Central memory CD8-positive, alpha-beta T cell (primary cell): ENCODE measurements around the gene KIZ.
"Not testable (repeated sequence)": the region's sequence is repeated elsewhere in the genome, so short reads cannot be mapped to it uniquely, and the experiment has no call there.

Experiments
- ATAC-seq: fragments of 150-1000 bp; cut with Tn5 transposase; replicated peaks from 2 replicates; pipeline ENCODE4 v1.10.0; 2022; ENCODE audit warnings: mild to moderate bottlenecking, moderate FRiP score, moderate number of reproducible peaks; ENCODE audit not compliant: poor library complexity, severe bottlenecking; ENCODE audit errors: extremely low read depth
- DNase-seq, 2 donors: peaks; one replicate each; pipeline ENCODE4 v3.0.0; 2021; ENCODE audit warnings: low spot score in 2 of 2
- H3K27ac Mint-ChIP-seq: one replicate; pipeline ENCODE4 v1.8.0; 2022; ENCODE audit warnings: low read depth, mild to moderate bottlenecking, moderate library complexity, mixed read lengths
- H3K27me3 Mint-ChIP-seq: one replicate; pipeline ENCODE4 v1.8.0; 2022; ENCODE audit warnings: mixed read lengths
- H3K36me3 Mint-ChIP-seq: one replicate; pipeline ENCODE4 v1.8.0; 2022; ENCODE audit warnings: mild to moderate bottlenecking, moderate library complexity, mixed read lengths; ENCODE audit not compliant: insufficient read depth
- H3K4me1 Mint-ChIP-seq: one replicate; pipeline ENCODE4 v1.8.0; 2022; ENCODE audit warnings: mixed read lengths
- H3K4me3 Mint-ChIP-seq: one replicate; pipeline ENCODE4 v1.8.0; 2022; ENCODE audit warnings: mild to moderate bottlenecking, moderate library complexity, mixed read lengths
- H3K9me3 Mint-ChIP-seq: one replicate; pipeline ENCODE4 v1.8.0; 2022; ENCODE audit warnings: mixed read lengths

Gene KIZ

GRCh38 chr20:21234324-21234723, 108.4 kb downstream of the KIZ start:
- ATAC-seq: no peak
- no peak for DNase-seq
- no peak overlapping the region for H3K27ac Mint-ChIP-seq
- no peaks in the 10 kb centered on the region for H3K27me3 Mint-ChIP-seq
- peaks cover 5% of the 10 kb centered on the region for H3K4me1 Mint-ChIP-seq
- no peak overlapping the region for H3K4me3 Mint-ChIP-seq
- H3K9me3 Mint-ChIP-seq: no peaks in the 10 kb centered on the region
- H3K36me3 Mint-ChIP-seq: peaks cover 18% of the 10 kb centered on the region

- H3K27me3 Mint-ChIP-seq: no peaks in the 10 kb centered on the region
- peaks cover 5% of the 10 kb centered on the region for H3K4me1 Mint-ChIP-seq
- no peaks in the 10 kb centered on the region for H3K9me3 Mint-ChIP-seq
- H3K27ac Mint-ChIP-seq: no peak overlapping the region
- no peak overlapping the region for H3K4me3 Mint-ChIP-seq
- no peak for DNase-seq
- peaks cover 17% of the 10 kb centered on the region for H3K36me3 Mint-ChIP-seq
- ATAC-seq: no peak
Observed at GRCh38 chr20:21234806-21235483, 109.1 kb downstream of the KIZ start.

GRCh38 chr20:21235484-21236445, 109.9 kb downstream of the KIZ start:
- H3K4me1 Mint-ChIP-seq: peaks cover 5% of the 10 kb centered on the region
- peak overlapping the region; percentile 36 for H3K4me3 Mint-ChIP-seq
- DNase-seq: peak; percentile 37 to 45
- ATAC-seq: peak; percentile 52
- H3K27ac Mint-ChIP-seq: no peak overlapping the region
- H3K27me3 Mint-ChIP-seq: no peaks in the 10 kb centered on the region
- H3K36me3 Mint-ChIP-seq: peaks cover 11% of the 10 kb centered on the region
- H3K9me3 Mint-ChIP-seq: no peaks in the 10 kb centered on the region

- ATAC-seq (no peak), DNase-seq (no peak)
- H3K9me3 Mint-ChIP-seq: no peaks in the 10 kb centered on the region
- no peak overlapping the region for H3K27ac Mint-ChIP-seq
- peaks cover 7% of the 10 kb centered on the region for H3K36me3 Mint-ChIP-seq
- peaks cover 5% of the 10 kb centered on the region for H3K4me1 Mint-ChIP-seq
- H3K27me3 Mint-ChIP-seq: no peaks in the 10 kb centered on the region
- H3K4me3 Mint-ChIP-seq: no peak overlapping the region
Observed at GRCh38 chr20:21237956-21238799, 112.3 kb downstream of the KIZ start.

- Mint-ChIP-seq H3K9me3 (no peaks in the 10 kb centered on the region), H3K27ac (no peak overlapping the region), H3K4me1 (peaks cover 5% of the 10 kb centered on the region), H3K27me3 (no peaks in the 10 kb centered on the region), H3K4me3 (no peak overlapping the region), H3K36me3 (peaks cover 7% of the 10 kb centered on the region)
- ATAC-seq: no peak
- DNase-seq: no peak
Observed at GRCh38 chr20:21238818-21239536, 113.1 kb downstream of the KIZ start.

GRCh38 chr20:21240394-21240793, 114.5 kb downstream of the KIZ start:
- peaks cover 5% of the 10 kb centered on the region for H3K36me3 Mint-ChIP-seq
- ATAC-seq: no peak
- no peak for DNase-seq
- H3K4me1 Mint-ChIP-seq: peaks cover 5% of the 10 kb centered on the region
- no peaks in the 10 kb centered on the region for H3K9me3 Mint-ChIP-seq
- H3K27ac Mint-ChIP-seq: no peak overlapping the region
- H3K4me3 Mint-ChIP-seq: no peak overlapping the region
- H3K27me3 Mint-ChIP-seq: no peaks in the 10 kb centered on the region

- Mint-ChIP-seq H3K4me3 (no peak overlapping the region), H3K4me1 (no peaks in the 10 kb centered on the region), H3K9me3 (no peaks in the 10 kb centered on the region), H3K36me3 (peaks cover 5% of the 10 kb centered on the region), H3K27ac (no peak overlapping the region), H3K27me3 (no peaks in the 10 kb centered on the region)
- ATAC-seq (no peak), DNase-seq (no peak)
Observed at GRCh38 chr20:21241406-21241805, 115.5 kb downstream of the KIZ start.

- Mint-ChIP-seq H3K9me3 (no peaks in the 10 kb centered on the region), H3K4me3 (no peak overlapping the region), H3K36me3 (peaks cover 3% of the 10 kb centered on the region), H3K4me1 (no peaks in the 10 kb centered on the region), H3K27me3 (no peaks in the 10 kb centered on the region), H3K27ac (no peak overlapping the region)
- DNase-seq (no peak), ATAC-seq (no peak)
Observed at GRCh38 chr20:21243811-21244210, 117.9 kb downstream of the KIZ start.

GRCh38 chr20:21244808-21245207, 118.9 kb downstream of the KIZ start:
- no peak overlapping the region for H3K27ac Mint-ChIP-seq
- H3K27me3 Mint-ChIP-seq: no peaks in the 10 kb centered on the region
- no peaks in the 10 kb centered on the region for H3K4me1 Mint-ChIP-seq
- no peak for ATAC-seq
- no peaks in the 10 kb centered on the region for H3K9me3 Mint-ChIP-seq
- no peak overlapping the region for H3K4me3 Mint-ChIP-seq
- no peak for DNase-seq
- peaks cover 1% of the 10 kb centered on the region for H3K36me3 Mint-ChIP-seq

- no peak for DNase-seq
- no peaks in the 10 kb centered on the region for H3K9me3 Mint-ChIP-seq
- H3K27ac Mint-ChIP-seq: no peak overlapping the region
- H3K36me3 Mint-ChIP-seq: peaks cover 1% of the 10 kb centered on the region
- ATAC-seq: no peak
- H3K27me3 Mint-ChIP-seq: no peaks in the 10 kb centered on the region
- no peaks in the 10 kb centered on the region for H3K4me1 Mint-ChIP-seq
- H3K4me3 Mint-ChIP-seq: no peak overlapping the region
Observed at GRCh38 chr20:21246161-21246560, 120.3 kb downstream of the KIZ start.

GRCh38 chr20:21247603-21248095, 121.8 kb downstream of the KIZ start:
- not testable (repeated sequence) for H3K36me3 Mint-ChIP-seq, ATAC-seq

GRCh38 chr20:21251278-21251677, 125.4 kb downstream of the KIZ start:
- DNase-seq (no peak), ATAC-seq (no peak)
- H3K4me3 Mint-ChIP-seq: no peak overlapping the region
- H3K4me1 Mint-ChIP-seq: no peaks in the 10 kb centered on the region
- no peak overlapping the region for H3K27ac Mint-ChIP-seq
- peaks cover 5% of the 10 kb centered on the region for H3K27me3 Mint-ChIP-seq
- H3K9me3 Mint-ChIP-seq: no peaks in the 10 kb centered on the region
- H3K36me3 Mint-ChIP-seq: no peaks in the 10 kb centered on the region

More at GRCh38 chr20:21247603-21248095, 121.8 kb downstream of the KIZ start:
- H3K27me3 Mint-ChIP-seq, H3K27ac Mint-ChIP-seq, H3K9me3 Mint-ChIP-seq, DNase-seq, H3K4me1 Mint-ChIP-seq, H3K4me3 Mint-ChIP-seq: not testable (repeated sequence)
